GM18511 (cell line): ENCODE measurements around the gene NTN4.
"Not testable (repeated sequence)": the region's sequence is repeated elsewhere in the genome, so short reads cannot be mapped to it uniquely, and the experiment has no call there.

Experiments
- ATAC-seq: cut with Tn5 transposase; IDR thresholded peaks from one replicate; pipeline ENCODE4 v1.9.1; 2021; ENCODE audit warnings: mild to moderate bottlenecking, moderate library complexity; ENCODE audit not compliant: unreplicated experiment

Gene NTN4

GRCh38 chr12:95715177-95715576 is 75.4 kb downstream of the NTN4 start:
- ATAC-seq, result no peak

- no peak for ATAC-seq
Observed at GRCh38 chr12:95712269-95712668, 78.3 kb downstream of the NTN4 start.

- no peak for ATAC-seq
Observed at GRCh38 chr12:95710386-95710785, 80.2 kb downstream of the NTN4 start.

- ATAC-seq, result no peak
Observed at GRCh38 chr12:95709152-95709551, 81.4 kb downstream of the NTN4 start.

GRCh38 chr12:95705143-95705542 is 85.4 kb downstream of the NTN4 start:
- no peak for ATAC-seq

- no peak for ATAC-seq
Observed at GRCh38 chr12:95703986-95704385, 86.6 kb downstream of the NTN4 start.

- no peak for ATAC-seq
Observed at GRCh38 chr12:95701722-95702418, 88.7 kb downstream of the NTN4 start.

- ATAC-seq, result no peak
Observed at GRCh38 chr12:95701275-95701674, 89.3 kb downstream of the NTN4 start.

GRCh38 chr12:95700316-95700785 is 90.2 kb downstream of the NTN4 start:
- ATAC-seq, result peak; percentile 99

- no peak for ATAC-seq
Observed at GRCh38 chr12:95699579-95699978, 91.0 kb downstream of the NTN4 start.

- no peak for ATAC-seq
Observed at GRCh38 chr12:95694136-95694535, 96.4 kb downstream of the NTN4 start.

GRCh38 chr12:95693689-95694088 is 96.9 kb downstream of the NTN4 start:
- ATAC-seq, result no peak

- ATAC-seq, result no peak
Observed at GRCh38 chr12:95690861-95691635, 99.5 kb downstream of the NTN4 start.

- no peak for ATAC-seq
Observed at GRCh38 chr12:95687937-95688336, 102.6 kb downstream of the NTN4 start.

- no peak for ATAC-seq
Observed at GRCh38 chr12:95683418-95683817, 107.1 kb downstream of the NTN4 start.

GRCh38 chr12:95681210-95681765 is 109.3 kb downstream of the NTN4 start:
- no peak for ATAC-seq

GRCh38 chr12:95678684-95679083 is 111.9 kb downstream of the NTN4 start:
- no peak for ATAC-seq

GRCh38 chr12:95677782-95678181 is 112.8 kb downstream of the NTN4 start:
- ATAC-seq, result not testable (repeated sequence)

- no peak for ATAC-seq
Observed at GRCh38 chr12:95674631-95675030, 115.9 kb downstream of the NTN4 start.

GRCh38 chr12:95674163-95674562 is 116.4 kb downstream of the NTN4 start:
- no peak for ATAC-seq

GRCh38 chr12:95673576-95673975 is 117.0 kb downstream of the NTN4 start:
- ATAC-seq, result no peak

- no peak for ATAC-seq
Observed at GRCh38 chr12:95672166-95672565, 118.4 kb downstream of the NTN4 start.
